GM18511 (cell line): ENCODE measurements around the gene XXYLT1.

Experiments
- ATAC-seq: cut with Tn5 transposase; IDR thresholded peaks from one replicate; pipeline ENCODE4 v1.9.1; 2021; ENCODE audit warnings: mild to moderate bottlenecking, moderate library complexity; ENCODE audit not compliant: unreplicated experiment

XXYLT1 gene

GRCh38 chr3:195019335-195019734 is 251.6 kb downstream of the XXYLT1 start:
- no peak for ATAC-seq
